Ovary (tissue), 3 donors: Measurements from ENCODE around the gene KCNA4.
"Not testable (repeated sequence)": the region's sequence is repeated elsewhere in the genome, so short reads cannot be mapped to it uniquely, and the experiment has no call there.

Experiments used
- CTCF ChIP-seq, 3 donors: fragments of 450-650 bp in 2 of 3; fragments of 200-600 bp in 1 of 3; IDR thresholded peaks; one replicate each; pipeline versions ENCODE4 v1.5.1 to v1.8.0; 2016 to 2022; ENCODE audit warnings: antibody characterized with exemption in 3 of 3, mild to moderate bottlenecking in 1 of 3
- POLR2A ChIP-seq: fragments of 450-650 bp; IDR thresholded peaks from one replicate; pipeline ENCODE4 v1.6.1; 2017; ENCODE audit warnings: antibody characterized with exemption, mild to moderate bottlenecking, moderate library complexity
- donor health status: DM: no; HTN: no; CAD: no.

- TF ChIP-seq CTCF (IDR thresholded peaks at IDR 0.05); POLR2A: not testable (repeated sequence)
Measured at GRCh38 chr11:30034166-30034565, 17.3 kb upstream of the KCNA4 start.
